D341Med (cell line): ENCODE results near the gene TASOR.

ENCODE experiments used
- DNase-seq: peaks from one replicate; pipeline ENCODE4 v3.0.0; 2012; ENCODE audit warnings: low spot score

TASOR gene

GRCh38 chr3:56688191-56688590, 5.1 kb upstream of the TASOR start:
- DNase-seq: no peak

GRCh38 chr3:56684029-56684428, 964 bp upstream of the TASOR start:
- DNase-seq: no peak

GRCh38 chr3:56682462-56683121, 473 bp downstream of the TASOR start:
- DNase-seq: peak; percentile 78

GRCh38 chr3:56681984-56682461, 1.0 kb downstream of the TASOR start:
- DNase-seq: no peak

GRCh38 chr3:56680054-56680580, 2.9 kb downstream of the TASOR start:
- no peak for DNase-seq

GRCh38 chr3:56677286-56677685, 5.8 kb downstream of the TASOR start:
- DNase-seq: no peak

- DNase-seq: no peak
Observed at GRCh38 chr3:56673781-56674457, 9.1 kb downstream of the TASOR start.

GRCh38 chr3:56667973-56668579, 15.0 kb downstream of the TASOR start:
- peak; percentile 22 for DNase-seq

GRCh38 chr3:56664823-56665222, 18.2 kb downstream of the TASOR start:
- DNase-seq: no peak

- no peak for DNase-seq
Observed at GRCh38 chr3:56655709-56656108, 27.4 kb downstream of the TASOR start.

GRCh38 chr3:56654460-56654859, 28.6 kb downstream of the TASOR start:
- no peak for DNase-seq

GRCh38 chr3:56645407-56645806, 37.7 kb downstream of the TASOR start:
- no peak for DNase-seq

GRCh38 chr3:56633602-56634535, 49.2 kb downstream of the TASOR start:
- DNase-seq: no peak
